GM23338 (cell line): ENCODE measurements around the gene DYNLT5. TPM values are rescaled to one million over a fixed set of nuclear protein-coding genes. Genes with fewer than 3 reads are reported as not detected.

Experiments used
- ATAC-seq: fragments of 200-7000 bp; cut with Tn5 transposase; 3 replicates; pipeline ENCODE4 v1.9.1; 2020
- DNase-seq: peaks from one replicate; pipeline ENCODE4 v3.0.0-alpha.2; 2015; ENCODE audit warnings: low spot score
- H2AFZ ChIP-seq: fragments of 200-600 bp; sonication (generic); 2 replicates; pipeline ENCODE4 v1.8.0; 2016; ENCODE audit warnings: antibody characterized with exemption, mild to moderate bottlenecking, moderate library complexity
- H3F3A ChIP-seq: fragments of 200-600 bp; sonication (generic); replicated peaks from 2 replicates; pipeline ENCODE4 v1.8.0; 2017; ENCODE audit warnings: antibody characterized with exemption, mixed run types, low read depth
- H3K27ac ChIP-seq: fragments of 200-600 bp; sonication (generic); 2 replicates; pipeline ENCODE4 v1.6.1; 2016; ENCODE audit warnings: low read depth
- H3K27me3 ChIP-seq: fragments of 200-600 bp; sonication (generic); 2 replicates; pipeline ENCODE4 v1.8.0; 2016; ENCODE audit warnings: mild to moderate bottlenecking, mixed run types, moderate library complexity; ENCODE audit not compliant: insufficient read depth
- H3K36me3 ChIP-seq: fragments of 200-600 bp; sonication (generic); 2 replicates; pipeline ENCODE4 v1.8.0; 2016; ENCODE audit warnings: mild to moderate bottlenecking; ENCODE audit not compliant: insufficient read depth
- H3K4me1 ChIP-seq: fragments of 200-600 bp; sonication (generic); 2 replicates; pipeline ENCODE4 v1.8.0; 2016; ENCODE audit warnings: mild to moderate bottlenecking, moderate library complexity; ENCODE audit not compliant: insufficient read depth
- H3K4me2 ChIP-seq: fragments of 200-600 bp; sonication (generic); 2 replicates; pipeline ENCODE4 v1.7.1; 2017; ENCODE audit warnings: mixed run types
- H3K4me3 ChIP-seq: fragments of 200-600 bp; sonication (generic); 2 replicates; pipeline ENCODE4 v1.6.1; 2016; ENCODE audit warnings: mixed run types
- H3K79me2 ChIP-seq: fragments of 200-600 bp; sonication (generic); replicated peaks from 2 replicates; pipeline ENCODE4 v1.8.0; 2017; ENCODE audit warnings: mild to moderate bottlenecking; ENCODE audit not compliant: insufficient read depth
- H3K9me2 ChIP-seq: fragments of 200-600 bp; sonication (generic); 2 replicates; pipeline ENCODE4 v1.8.0; 2017; ENCODE audit not compliant: insufficient read depth
- H4K20me1 ChIP-seq: fragments of 200-600 bp; sonication (generic); replicated peaks from 2 replicates; pipeline ENCODE4 v1.8.0; 2017; ENCODE audit warnings: mild to moderate bottlenecking; ENCODE audit not compliant: insufficient read depth
- H3K27ac Mint-ChIP-seq: 2 replicates; pipeline ENCODE4 v1.8.0; 2020; ENCODE audit warnings: inconsistent platforms, mild to moderate bottlenecking, moderate library complexity, mixed read lengths
- H3K27me3 Mint-ChIP-seq: 3 replicates; pipeline ENCODE4 v1.8.0; 2022; ENCODE audit warnings: low read depth, mild to moderate bottlenecking, moderate library complexity, mixed read lengths, inconsistent platforms; ENCODE audit not compliant: insufficient read depth, poor library complexity
- H3K36me3 Mint-ChIP-seq: 3 replicates; pipeline ENCODE4 v1.8.0; 2021; ENCODE audit warnings: low read depth, mild to moderate bottlenecking, inconsistent platforms, moderate library complexity, mixed read lengths
- H3K4me1 Mint-ChIP-seq: 3 replicates; pipeline ENCODE4 v1.8.0; 2020; ENCODE audit warnings: mild to moderate bottlenecking, inconsistent platforms, mixed read lengths
- H3K4me3 Mint-ChIP-seq: 3 replicates; pipeline ENCODE4 v1.8.0; 2021; ENCODE audit warnings: moderate library complexity, mild to moderate bottlenecking, inconsistent platforms, mixed read lengths
- H3K9me3 Mint-ChIP-seq: 3 replicates; pipeline ENCODE4 v1.8.0; 2020; ENCODE audit warnings: moderate library complexity, mild to moderate bottlenecking, inconsistent platforms, mixed read lengths
- CTCF ChIP-seq, 2 experiments: fragments of 200-600 bp in 1 of 2; sonication (generic) in 1 of 2; conservative IDR thresholded peaks; 2 replicates each; pipeline versions ENCODE4 v1.5.1 to v1.6.1; 2016 to 2017; ENCODE audit warnings: antibody characterized with exemption in 2 of 2, low read depth in 2 of 2, mild to moderate bottlenecking in 2 of 2, moderate library complexity in 1 of 2
- EZH2 ChIP-seq: fragments of 200-600 bp; sonication (generic); IDR thresholded peaks from one replicate; pipeline ENCODE4 v1.8.0; 2017; ENCODE audit warnings: antibody characterized with exemption, mild to moderate bottlenecking, low read depth; ENCODE audit not compliant: unreplicated experiment
- EZH2phosphoT487 ChIP-seq: fragments of 200-600 bp; sonication (generic); IDR thresholded peaks from one replicate; pipeline ENCODE4 v1.8.1; 2018; ENCODE audit warnings: antibody characterized with exemption; ENCODE audit not compliant: unreplicated experiment
- JUNB ChIP-seq: IDR thresholded peaks from one replicate; pipeline ENCODE4 v1.6.1; 2016; ENCODE audit warnings: antibody characterized with exemption; ENCODE audit not compliant: unreplicated experiment
- NANOG ChIP-seq: IDR thresholded peaks from 2 replicates; pipeline ENCODE4 v1.6.1; 2016; ENCODE audit warnings: antibody characterized with exemption, borderline replicate concordance
- POLR2AphosphoS5 ChIP-seq: IDR thresholded peaks from 2 replicates; pipeline ENCODE4 v1.6.1; 2016; ENCODE audit warnings: antibody characterized with exemption, low read depth
- REST ChIP-seq: IDR thresholded peaks from one replicate; pipeline ENCODE4 v1.6.1; 2018; ENCODE audit warnings: antibody characterized with exemption; ENCODE audit not compliant: unreplicated experiment
- STAT1 ChIP-seq: IDR thresholded peaks from one replicate; pipeline ENCODE4 v1.6.1; 2016; ENCODE audit warnings: antibody characterized with exemption; ENCODE audit not compliant: unreplicated experiment
- ZNF331 ChIP-seq: fragments of 250-450 bp; sonication (Bioruptor Pico); IDR thresholded peaks from 2 replicates; pipeline ENCODE4 v1.5.0; 2020; ENCODE audit warnings: low read depth, mild to moderate bottlenecking, moderate library complexity
- polyA plus RNA-seq: library from polyadenylated mRNA; unstranded; fragments of >200 nt; fragmentation: Nextera tagmentation; extraction: Ambion mirVana; gene quantifications from 2 replicates; pipeline ENCODE4 v1.2.1, GENCODE V29; 2016
- total RNA-seq: library from RNA; depleted of rRNA; stranded (reverse); fragments of >200 nt; shearing (Covaris generic); gene quantifications from 2 replicates; pipeline ENCODE4 v1.2.3, GENCODE V29; 2014

The DYNLT5 gene
- total and polyA plus RNA-seq, 2 experiments from 2014 or later = 0.95 to 2.8 TPM

- Mint-ChIP-seq H3K36me3 (no peaks in the 10 kb centered on the region), H3K4me3 (no peak overlapping the region), H3K27ac (no peak overlapping the region), H3K27me3 (no peaks in the 10 kb centered on the region), H3K4me1 (peaks cover 10% of the 10 kb centered on the region), H3K9me3 (no peaks in the 10 kb centered on the region; the same call in 2 of the 3 replicates)
- no peaks in the 10 kb centered on the region for H3K36me3 ChIP-seq
- peaks cover 10% of the 10 kb centered on the region for H3K4me1 ChIP-seq
- no peak overlapping the region for H3K4me3 ChIP-seq
- H3F3A ChIP-seq = no peaks in the 10 kb centered on the region
- H3K27ac ChIP-seq = peak overlapping the region; percentile 58; the same call in 1 of the 2 replicates
- no peak overlapping the region for H2AFZ ChIP-seq
- H3K4me2 ChIP-seq = peak overlapping the region; percentile 49; the same call in 1 of the 2 replicates
- H4K20me1 ChIP-seq = no peaks in the 10 kb centered on the region
- no peak for DNase-seq
- H3K79me2 ChIP-seq = no peaks in the 10 kb centered on the region
- H3K27me3 ChIP-seq = no peaks in the 10 kb centered on the region
- no peaks in the 10 kb centered on the region for H3K9me2 ChIP-seq
- no peak for TF ChIP-seq POLR2AphosphoS5
- ATAC-seq = no peak
These were observed 20.9 kb upstream of the DYNLT5 start for GRCh38 chr1:66731170-66731865.

GRCh38 chr1:66732407-66733166, 19.7 kb upstream of the DYNLT5 start:
- no peak for ATAC-seq
- Mint-ChIP-seq H3K9me3 (no peaks in the 10 kb centered on the region; the same call in 2 of the 3 replicates), H3K36me3 (no peaks in the 10 kb centered on the region), H3K27ac (peak overlapping the region; percentile 11; the same call in 1 of the 2 replicates), H3K4me1 (peaks cover 10% of the 10 kb centered on the region), H3K27me3 (no peaks in the 10 kb centered on the region), H3K4me3 (no peak overlapping the region)
- Histone ChIP-seq H3K4me3 (no peak overlapping the region), H3K4me1 (peaks cover 10% of the 10 kb centered on the region), H3K4me2 (no peak overlapping the region), H2AFZ (no peak overlapping the region), H3F3A (no peaks in the 10 kb centered on the region), H3K27me3 (no peaks in the 10 kb centered on the region), H3K27ac (no peak overlapping the region), H3K79me2 (no peaks in the 10 kb centered on the region), H3K36me3 (no peaks in the 10 kb centered on the region), H3K9me2 (no peaks in the 10 kb centered on the region), H4K20me1 (no peaks in the 10 kb centered on the region)
- TF ChIP-seq EZH2 (no peak), STAT1 (no peak), POLR2AphosphoS5 (no peak), EZH2phosphoT487 (no peak), CTCF (conservative IDR thresholded peaks at IDR 0.05; ENCODE audit: low read depth in 2 of 2) (no peak), REST (no peak), NANOG (no peak), ZNF331 (CRISPR knock-in tag) (no peak), JUNB (no peak)
- DNase-seq = no peak
